ENCODE data around the gene ITGB8.
"Not testable (repeated sequence)": the region's sequence is repeated elsewhere in the genome, so short reads cannot be mapped to it uniquely, and the experiment has no call there.

ITGB8 gene

GRCh38 chr7:20388084-20388483, 57.4 kb downstream of the ITGB8 start:
- Histone ChIP-seq H3K27ac (no peak overlapping the region), H3K4me3 (no peak overlapping the region), H3K9ac (ENCODE audit: insufficient read length) (no peak overlapping the region), H3K9me3 (ENCODE audit: low read depth, low read length) (no peaks in the 10 kb centered on the region), H3K36me3 (ENCODE audit: insufficient read depth, low read length) (no peaks in the 10 kb centered on the region)
- TF ChIP-seq EZH2 (IDR thresholded peaks at IDR 0.05) (no peak), FOXP2 (optimal IDR thresholded peaks at IDR 0.05; ENCODE audit: control extremely low read depth, extremely low read length, insufficient read depth) (no peak), POLR2AphosphoS5 (IDR thresholded peaks at IDR 0.05; ENCODE audit: borderline replicate concordance, low read depth, low read length) (no peak; the same call in 1 of the 2 replicates)
- DNase-seq (ENCODE audit: low read depth, low spot score), result no peak

- not testable (repeated sequence) for DNase-seq (ENCODE audit: low read depth, low spot score); H3K9me3 ChIP-seq (ENCODE audit: low read depth, low read length); H3K27ac ChIP-seq; H3K4me3 ChIP-seq; H3K9ac ChIP-seq (ENCODE audit: insufficient read length); H3K36me3 ChIP-seq (ENCODE audit: insufficient read depth, low read length)
Measured at GRCh38 chr7:20389192-20389591, 58.5 kb downstream of the ITGB8 start.

- TF ChIP-seq POLR2AphosphoS5 (IDR thresholded peaks at IDR 0.05; ENCODE audit: borderline replicate concordance, low read depth, low read length) (no peak), EZH2 (IDR thresholded peaks at IDR 0.05) (no peak), FOXP2 (optimal IDR thresholded peaks at IDR 0.05; ENCODE audit: control extremely low read depth, extremely low read length, insufficient read depth) (no peak)
- Histone ChIP-seq H3K9ac (ENCODE audit: insufficient read length) (no peak overlapping the region), H3K9me3 (ENCODE audit: low read depth, low read length) (no peaks in the 10 kb centered on the region), H3K27ac (no peak overlapping the region), H3K36me3 (ENCODE audit: insufficient read depth, low read length) (no peaks in the 10 kb centered on the region), H3K4me3 (no peak overlapping the region)
- DNase-seq (ENCODE audit: low read depth, low spot score), result no peak
Measured at GRCh38 chr7:20393021-20393610, 62.4 kb downstream of the ITGB8 start.

- Histone ChIP-seq H3K27ac (no peak overlapping the region), H3K4me3 (no peak overlapping the region), H3K9me3 (ENCODE audit: low read depth, low read length) (no peaks in the 10 kb centered on the region), H3K36me3 (ENCODE audit: insufficient read depth, low read length) (no peaks in the 10 kb centered on the region), H3K9ac (ENCODE audit: insufficient read length) (no peak overlapping the region)
- DNase-seq (ENCODE audit: low read depth, low spot score), result no peak
- TF ChIP-seq EZH2 (IDR thresholded peaks at IDR 0.05), result no peak
- TF ChIP-seq POLR2AphosphoS5 (IDR thresholded peaks at IDR 0.05; ENCODE audit: borderline replicate concordance, low read depth, low read length), result no peak
- no peak for TF ChIP-seq FOXP2 (optimal IDR thresholded peaks at IDR 0.05; ENCODE audit: control extremely low read depth, extremely low read length, insufficient read depth)
Measured at GRCh38 chr7:20393616-20394015, 62.9 kb downstream of the ITGB8 start.

GRCh38 chr7:20394284-20394683, 63.6 kb downstream of the ITGB8 start:
- Histone ChIP-seq H3K4me3 (no peak overlapping the region), H3K36me3 (ENCODE audit: insufficient read depth, low read length) (no peaks in the 10 kb centered on the region), H3K9me3 (ENCODE audit: low read depth, low read length) (no peaks in the 10 kb centered on the region), H3K9ac (ENCODE audit: insufficient read length) (no peak overlapping the region), H3K27ac (no peak overlapping the region)
- DNase-seq (ENCODE audit: low read depth, low spot score), result no peak
- TF ChIP-seq FOXP2 (optimal IDR thresholded peaks at IDR 0.05; ENCODE audit: control extremely low read depth, extremely low read length, insufficient read depth), result no peak

- H3K4me3 ChIP-seq, result no peak overlapping the region
- no peak for TF ChIP-seq FOXP2 (optimal IDR thresholded peaks at IDR 0.05; ENCODE audit: control extremely low read depth, extremely low read length, insufficient read depth)
- no peak for TF ChIP-seq EZH2 (IDR thresholded peaks at IDR 0.05)
- no peak for TF ChIP-seq POLR2AphosphoS5 (IDR thresholded peaks at IDR 0.05; ENCODE audit: borderline replicate concordance, low read depth, low read length)
- H3K9ac ChIP-seq (ENCODE audit: insufficient read length), result no peak overlapping the region
- H3K9me3 ChIP-seq (ENCODE audit: low read depth, low read length), result no peaks in the 10 kb centered on the region
- H3K36me3 ChIP-seq (ENCODE audit: insufficient read depth, low read length), result no peaks in the 10 kb centered on the region
- peak; percentile 58 for DNase-seq (ENCODE audit: low read depth, low spot score)
- no peak overlapping the region for H3K27ac ChIP-seq
Measured at GRCh38 chr7:20395104-20395503, 64.4 kb downstream of the ITGB8 start.

GRCh38 chr7:20395511-20395910, 64.8 kb downstream of the ITGB8 start:
- Histone ChIP-seq H3K4me3 (no peak overlapping the region), H3K9ac (ENCODE audit: insufficient read length) (no peak overlapping the region), H3K9me3 (ENCODE audit: low read depth, low read length) (no peaks in the 10 kb centered on the region), H3K27ac (no peak overlapping the region), H3K36me3 (ENCODE audit: insufficient read depth, low read length) (no peaks in the 10 kb centered on the region)
- DNase-seq (ENCODE audit: low read depth, low spot score), result no peak
- TF ChIP-seq POLR2AphosphoS5 (IDR thresholded peaks at IDR 0.05; ENCODE audit: borderline replicate concordance, low read depth, low read length), result no peak
- TF ChIP-seq EZH2 (IDR thresholded peaks at IDR 0.05), result no peak
- TF ChIP-seq FOXP2 (optimal IDR thresholded peaks at IDR 0.05; ENCODE audit: control extremely low read depth, extremely low read length, insufficient read depth), result no peak

GRCh38 chr7:20399521-20399920, 68.8 kb downstream of the ITGB8 start:
- H3K27ac ChIP-seq, result no peak overlapping the region
- H3K9ac ChIP-seq (ENCODE audit: insufficient read length), result no peak overlapping the region
- DNase-seq (ENCODE audit: low read depth, low spot score), result no peak
- H3K36me3 ChIP-seq (ENCODE audit: insufficient read depth, low read length), result no peaks in the 10 kb centered on the region
- no peak for TF ChIP-seq POLR2AphosphoS5 (IDR thresholded peaks at IDR 0.05; ENCODE audit: borderline replicate concordance, low read depth, low read length)
- no peak for TF ChIP-seq FOXP2 (optimal IDR thresholded peaks at IDR 0.05; ENCODE audit: control extremely low read depth, extremely low read length, insufficient read depth)
- TF ChIP-seq EZH2 (IDR thresholded peaks at IDR 0.05), result no peak
- H3K9me3 ChIP-seq (ENCODE audit: low read depth, low read length), result no peaks in the 10 kb centered on the region
- H3K4me3 ChIP-seq, result no peak overlapping the region

Data from SK-N-MC (cell line).